Osteocyte (in vitro differentiated cells): ENCODE measurements around the gene RFLNA. TPM values are rescaled to one million over a fixed set of nuclear protein-coding genes. Genes with fewer than 3 reads are reported as not detected.

Experiments
- DNase-seq: peaks from one replicate; pipeline ENCODE4 v3.0.0; 2021; ENCODE audit warnings: mixed read lengths; ENCODE audit not compliant: unreplicated experiment; ENCODE audit errors: extremely low spot score
- H3K27ac Mint-ChIP-seq: one replicate; pipeline ENCODE4 v1.8.0; 2021; ENCODE audit warnings: mild to moderate bottlenecking, mixed read lengths; ENCODE audit not compliant: unreplicated experiment
- H3K27me3 Mint-ChIP-seq: one replicate; pipeline ENCODE4 v1.8.0; 2021; ENCODE audit warnings: mixed read lengths; ENCODE audit not compliant: unreplicated experiment
- H3K36me3 Mint-ChIP-seq: one replicate; pipeline ENCODE4 v1.8.0; 2021; ENCODE audit warnings: mixed read lengths; ENCODE audit not compliant: unreplicated experiment
- H3K4me1 Mint-ChIP-seq: one replicate; pipeline ENCODE4 v1.8.0; 2021; ENCODE audit warnings: mixed read lengths; ENCODE audit not compliant: unreplicated experiment
- H3K4me3 Mint-ChIP-seq: one replicate; pipeline ENCODE4 v1.8.0; 2021; ENCODE audit warnings: mild to moderate bottlenecking, moderate library complexity, mixed read lengths; ENCODE audit not compliant: unreplicated experiment
- H3K9me3 Mint-ChIP-seq: one replicate; pipeline ENCODE4 v1.8.0; 2021; ENCODE audit warnings: mixed read lengths; ENCODE audit not compliant: unreplicated experiment
- CTCF ChIP-seq: fragments of 200-600 bp; sonication (generic); IDR thresholded peaks from 2 replicates; pipeline ENCODE4 v1.5.0; 2021; ENCODE audit warnings: antibody characterized with exemption, mild to moderate bottlenecking, moderate library complexity
- total RNA-seq: library from RNA; stranded (reverse); gene quantifications from 2 replicates; pipeline ENCODE4 v1.2.1, GENCODE V29; 2021

Gene RFLNA
- total RNA-seq, 1 donor from 2014 or later, result 0.91 TPM

DNA sequence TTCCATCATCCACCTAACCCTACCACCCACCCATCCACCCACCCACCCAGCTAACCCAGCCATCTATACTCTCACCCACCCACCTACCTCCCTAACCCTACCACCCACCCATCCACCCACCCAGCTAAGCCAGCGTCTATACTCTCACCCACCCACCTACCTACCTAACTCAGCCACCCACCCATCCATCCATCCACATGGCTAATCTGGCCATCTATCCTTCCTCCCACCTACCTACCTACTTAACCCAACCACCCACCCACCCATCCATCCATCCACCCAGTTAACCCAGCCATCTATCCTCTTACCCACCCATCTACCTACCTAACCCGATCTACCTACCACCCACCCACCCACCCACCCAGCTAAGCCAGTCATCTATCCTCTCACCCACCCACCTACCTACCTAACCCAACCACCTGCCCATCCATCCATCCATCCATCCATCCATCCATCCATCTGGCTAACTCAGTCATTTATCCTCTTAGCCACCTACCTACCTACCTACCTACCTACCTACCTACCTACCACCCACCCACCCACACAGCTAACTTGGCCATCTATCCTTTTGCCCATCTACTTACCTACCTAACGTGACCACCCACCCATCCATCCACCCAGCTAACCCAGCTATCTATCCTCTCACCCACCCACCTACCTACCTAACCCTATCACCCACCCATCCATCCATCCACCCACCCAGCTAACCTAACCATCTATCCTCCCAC lies 44.1 kb downstream of the RFLNA start:
- no peak for DNase-seq
- peaks cover 45% of the 10 kb centered on the region for H3K36me3 Mint-ChIP-seq
- TF ChIP-seq CTCF, result no peak
- no peak overlapping the region for H3K4me3 Mint-ChIP-seq
- no peaks in the 10 kb centered on the region for H3K9me3 Mint-ChIP-seq
- H3K4me1 Mint-ChIP-seq, result no peaks in the 10 kb centered on the region
- no peaks in the 10 kb centered on the region for H3K27me3 Mint-ChIP-seq
- no peak overlapping the region for H3K27ac Mint-ChIP-seq

DNA sequence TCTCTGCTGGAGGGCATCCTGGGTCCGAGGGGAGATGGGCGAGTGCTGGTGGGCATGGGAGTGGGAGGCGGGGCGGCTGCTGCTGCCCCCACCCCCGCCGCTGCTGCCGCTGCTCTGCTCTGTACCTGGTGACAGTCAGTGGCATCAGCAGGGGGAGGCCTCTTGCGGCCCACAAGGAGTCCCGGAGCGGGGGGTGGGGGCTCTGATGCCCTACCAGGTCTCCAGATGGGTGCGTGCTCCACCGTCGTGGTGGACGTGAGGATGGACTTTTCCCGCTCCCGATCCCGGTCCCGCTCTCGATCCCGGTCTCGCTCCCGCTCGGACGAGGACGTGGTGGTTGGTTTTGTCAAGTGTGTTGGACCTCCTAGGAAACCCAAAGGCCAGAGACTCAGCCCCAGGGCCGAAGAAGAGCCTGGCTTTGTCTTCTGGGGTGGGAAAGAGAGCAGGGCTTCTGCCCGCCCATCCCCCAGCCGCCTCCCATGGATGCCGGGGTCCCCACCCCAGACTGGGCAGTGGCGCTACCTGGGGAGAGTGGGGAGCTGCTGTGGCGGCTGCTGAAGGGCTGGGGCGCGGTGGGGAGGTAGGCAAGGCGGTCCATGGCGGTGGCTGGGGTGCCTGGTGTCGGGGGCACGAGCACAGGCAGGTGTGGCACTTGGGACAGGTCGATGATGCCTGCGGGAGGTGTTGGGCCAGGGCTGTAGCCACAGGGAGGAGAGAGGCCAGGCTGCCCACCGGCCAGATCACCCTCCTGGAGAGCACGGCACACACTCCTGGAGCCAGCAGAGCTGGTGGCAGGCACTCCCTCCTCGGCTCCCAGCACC lies 45.4 kb downstream of the RFLNA start:
- H3K27me3 Mint-ChIP-seq, result no peaks in the 10 kb centered on the region
- H3K9me3 Mint-ChIP-seq, result no peaks in the 10 kb centered on the region
- H3K4me1 Mint-ChIP-seq, result no peaks in the 10 kb centered on the region
- no peak for TF ChIP-seq CTCF
- DNase-seq, result no peak
- no peak overlapping the region for H3K27ac Mint-ChIP-seq
- no peak overlapping the region for H3K4me3 Mint-ChIP-seq
- peaks cover 49% of the 10 kb centered on the region for H3K36me3 Mint-ChIP-seq

DNA sequence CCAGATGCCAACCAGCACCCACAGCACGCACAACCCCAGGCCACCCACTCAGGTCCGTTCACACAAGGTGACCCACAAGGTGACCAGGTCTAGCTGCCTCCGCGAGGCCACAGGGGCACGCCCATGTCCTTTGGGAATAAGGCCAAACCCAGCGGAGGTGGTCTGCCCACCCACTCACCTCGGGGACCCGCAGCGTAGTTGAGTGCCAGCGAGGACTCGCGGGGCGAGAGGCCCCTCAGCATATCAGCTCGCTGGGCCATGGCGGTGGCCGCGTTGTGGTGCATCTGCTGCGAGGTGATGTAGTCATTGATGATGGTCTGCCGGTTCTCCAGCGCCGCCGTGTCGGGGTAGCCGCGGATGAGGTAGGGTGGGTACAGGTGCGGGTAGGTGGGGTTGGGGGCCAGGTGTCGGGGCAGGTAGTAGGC lies 46.8 kb downstream of the RFLNA start:
- DNase-seq, result no peak
- H3K9me3 Mint-ChIP-seq, result no peaks in the 10 kb centered on the region

DNA sequence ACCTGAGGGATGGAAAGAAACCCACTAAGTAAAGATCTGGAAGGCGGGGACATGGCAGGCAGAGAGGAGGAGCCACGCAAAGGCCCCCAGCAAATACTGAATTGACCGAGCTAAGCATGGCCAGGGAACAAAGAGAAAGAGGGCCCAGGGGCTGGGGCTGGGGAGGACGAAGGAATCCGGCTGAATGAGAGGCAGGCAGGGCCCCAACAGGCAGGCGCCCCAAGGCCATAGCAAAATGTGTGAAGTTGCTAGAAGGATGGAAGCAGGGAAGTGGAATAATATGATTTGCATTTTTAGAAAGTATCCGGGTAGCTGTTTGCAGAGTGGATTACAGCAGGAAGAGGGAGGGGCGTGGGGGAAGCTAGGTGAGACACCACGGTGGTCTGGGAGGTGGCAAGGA lies 49.1 kb downstream of the RFLNA start:
- Mint-ChIP-seq H3K4me3 (no peak overlapping the region), H3K36me3 (peaks cover 42% of the 10 kb centered on the region), H3K27ac (peak overlapping the region; percentile 57), H3K4me1 (no peaks in the 10 kb centered on the region), H3K27me3 (no peaks in the 10 kb centered on the region), H3K9me3 (no peaks in the 10 kb centered on the region)
- DNase-seq, result no peak
- no peak for TF ChIP-seq CTCF

More for the DNA sequence above, 46.8 kb downstream of the RFLNA start:
- Mint-ChIP-seq H3K4me1 (no peaks in the 10 kb centered on the region), H3K27ac (no peak overlapping the region), H3K27me3 (no peaks in the 10 kb centered on the region), H3K36me3 (peaks cover 50% of the 10 kb centered on the region), H3K4me3 (no peak overlapping the region)
- no peak for TF ChIP-seq CTCF

GRCh38 chr12:124344526-124344925 lies 49.6 kb downstream of the RFLNA start:
- TF ChIP-seq CTCF, result no peak
- Mint-ChIP-seq H3K27me3 (no peaks in the 10 kb centered on the region), H3K4me1 (no peaks in the 10 kb centered on the region), H3K36me3 (peaks cover 43% of the 10 kb centered on the region), H3K27ac (no peak overlapping the region), H3K9me3 (no peaks in the 10 kb centered on the region), H3K4me3 (no peak overlapping the region)
- no peak for DNase-seq
